ENCODE measurements around the gene MLF2. TPM values are rescaled to one million over a fixed set of nuclear protein-coding genes. Genes with fewer than 3 reads are reported as not detected.

MLF2 gene
- total and polyA plus RNA-seq, 9 of the 15 experiments (the other 6 are each of a cell fraction or from before 2014, with no cell fraction given), result 11.4 to 190 (median 139) TPM

GRCh38 chr12:6767353-6768319 lies 14.7 kb upstream of the MLF2 start (continued):
- no peak for TF ChIP-seq E4F1 (CRISPR knock-in tag; IDR thresholded peaks at IDR 0.05; ENCODE audit: borderline replicate concordance)
- no peak for TF ChIP-seq POLR2AphosphoS5 (IDR thresholded peaks at IDR 0.05; ENCODE audit: control insufficient read depth, insufficient read depth, low read depth, low read length)
- TF ChIP-seq KHSRP (IDR thresholded peaks at IDR 0.05), result no peak
- no peak for TF ChIP-seq FIP1L1 (IDR thresholded peaks at IDR 0.05; ENCODE audit: low read depth, low read length, poor library complexity, severe bottlenecking)
- TF ChIP-seq FOXM1 (IDR thresholded peaks at IDR 0.05; ENCODE audit: low read depth), result no peak
- no peak for TF ChIP-seq FOXM1 (CRISPR knock-in tag; IDR thresholded peaks at IDR 0.05; ENCODE audit: low read depth)
- no peak for TF ChIP-seq IFI16 (CRISPR knock-in tag; IDR thresholded peaks at IDR 0.05)
- no peak for TF ChIP-seq ZNF518B (CRISPR knock-in tag; IDR thresholded peaks at IDR 0.05)
- no peak for TF ChIP-seq MECOM (CRISPR knock-in tag; IDR thresholded peaks at IDR 0.05)
- no peak for TF ChIP-seq ARID2 (IDR thresholded peaks at IDR 0.05)
- no peak for TF ChIP-seq ZNF253 (CRISPR knock-in tag; conservative IDR thresholded peaks at IDR 0.05)

Data from K562 (cell line).